ENCODE data around the gene LENG9.

LENG9 gene

GRCh38 chr19:54454781-54455675 is 8.6 kb downstream of the LENG9 start:
- H3K4me2 ChIP-seq (ENCODE audit: low read depth, low read length) = no peak overlapping the region
- no peak overlapping the region for H3K9ac ChIP-seq (ENCODE audit: low read length)
- TF ChIP-seq EZH2 (optimal IDR thresholded peaks at IDR 0.05; ENCODE audit: low read depth, low read length) = no peak
- no peaks in the 10 kb centered on the region for H3K9me2 ChIP-seq (replicated peaks; ENCODE audit: insufficient read depth, low read length)
- H3K9me3 ChIP-seq (replicated peaks; ENCODE audit: insufficient read depth, low read length) = no peaks in the 10 kb centered on the region
- peaks cover 25% of the 10 kb centered on the region for H4K20me1 ChIP-seq (ENCODE audit: insufficient read depth, low read length)
- DNase-seq = no peak
- H3K27me3 ChIP-seq (replicated peaks; ENCODE audit: insufficient read depth, low read length) = no peaks in the 10 kb centered on the region
- peaks cover 7% of the 10 kb centered on the region; the same call in 1 of the 2 replicates for H3F3A ChIP-seq (ENCODE audit: insufficient read depth, low read length)
- no peak overlapping the region for H3K4me3 ChIP-seq (ENCODE audit: low read length)
- H2AFZ ChIP-seq (ENCODE audit: low read length) = no peak overlapping the region
- no peak overlapping the region for H3K27ac ChIP-seq (ENCODE audit: low read length)
- H3K79me2 ChIP-seq (ENCODE audit: low read length) = peaks cover 88% of the 10 kb centered on the region
- H3K36me3 ChIP-seq (replicated peaks; ENCODE audit: insufficient read depth, low read length) = peaks cover 31% of the 10 kb centered on the region
- H3K4me1 ChIP-seq (ENCODE audit: low read length) = peaks cover 5% of the 10 kb centered on the region; the same call in 1 of the 2 replicates

GRCh38 chr19:54453921-54454780 is 9.4 kb downstream of the LENG9 start:
- H2AFZ ChIP-seq (ENCODE audit: low read length) = no peak overlapping the region
- H3K9me2 ChIP-seq (replicated peaks; ENCODE audit: insufficient read depth, low read length) = no peaks in the 10 kb centered on the region
- peaks cover 6% of the 10 kb centered on the region; the same call in 1 of the 2 replicates for H3F3A ChIP-seq (ENCODE audit: insufficient read depth, low read length)
- DNase-seq = no peak
- H3K79me2 ChIP-seq (ENCODE audit: low read length) = peaks cover 89% of the 10 kb centered on the region
- H3K9me3 ChIP-seq (replicated peaks; ENCODE audit: insufficient read depth, low read length) = no peaks in the 10 kb centered on the region
- TF ChIP-seq EZH2 (optimal IDR thresholded peaks at IDR 0.05; ENCODE audit: low read depth, low read length) (no peak), CTCF (IDR thresholded peaks at IDR 0.05; ENCODE audit: low read length) (no peak), EZH2phosphoT487 (IDR thresholded peaks at IDR 0.05; ENCODE audit: low read length) (no peak)
- H3K27me3 ChIP-seq (replicated peaks; ENCODE audit: insufficient read depth, low read length) = no peaks in the 10 kb centered on the region
- no peak overlapping the region for H3K4me3 ChIP-seq (ENCODE audit: low read length)
- no peak overlapping the region for H3K4me2 ChIP-seq (ENCODE audit: low read depth, low read length)
- H3K4me1 ChIP-seq (ENCODE audit: low read length) = peaks cover 5% of the 10 kb centered on the region; the same call in 1 of the 2 replicates
- H3K27ac ChIP-seq (ENCODE audit: low read length) = no peak overlapping the region
- H4K20me1 ChIP-seq (ENCODE audit: insufficient read depth, low read length) = peaks cover 25% of the 10 kb centered on the region
- H3K36me3 ChIP-seq (replicated peaks; ENCODE audit: insufficient read depth, low read length) = peaks cover 31% of the 10 kb centered on the region
- no peak overlapping the region for H3K9ac ChIP-seq (ENCODE audit: low read length)

DNA sequence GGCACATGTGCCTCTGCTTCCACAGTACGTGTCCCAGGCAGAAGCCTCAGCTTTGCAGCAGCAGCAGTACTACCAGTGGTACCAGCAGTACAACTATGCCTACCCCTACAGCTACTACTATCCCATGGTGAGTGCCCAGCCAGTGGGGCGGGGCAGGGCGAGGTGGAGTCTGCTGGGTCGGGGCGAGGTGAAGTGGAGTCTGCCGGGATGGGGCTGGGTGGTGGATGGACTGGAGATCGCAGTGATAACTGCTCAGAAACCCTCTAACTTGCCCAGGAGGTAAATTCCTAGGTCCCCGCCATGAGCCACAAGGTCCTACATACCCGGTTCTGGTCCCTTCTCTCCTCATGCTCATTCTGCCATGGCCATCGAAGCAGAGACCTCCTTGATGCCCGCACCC is 11.0 kb downstream of the LENG9 start:
- Histone ChIP-seq H3K9ac (ENCODE audit: low read length) (no peak overlapping the region), H3K27ac (ENCODE audit: low read length) (no peak overlapping the region), H3K9me3 (replicated peaks; ENCODE audit: insufficient read depth, low read length) (no peaks in the 10 kb centered on the region), H3K9me2 (replicated peaks; ENCODE audit: insufficient read depth, low read length) (no peaks in the 10 kb centered on the region), H3K36me3 (replicated peaks; ENCODE audit: insufficient read depth, low read length) (peaks cover 26% of the 10 kb centered on the region), H3K4me1 (ENCODE audit: low read length) (peaks cover 5% of the 10 kb centered on the region; the same call in 1 of the 2 replicates), H3K4me3 (ENCODE audit: low read length) (no peak overlapping the region), H3K79me2 (ENCODE audit: low read length) (peaks cover 86% of the 10 kb centered on the region), H2AFZ (ENCODE audit: low read length) (no peak overlapping the region), H3K27me3 (replicated peaks; ENCODE audit: insufficient read depth, low read length) (no peaks in the 10 kb centered on the region), H3F3A (ENCODE audit: insufficient read depth, low read length) (no peaks in the 10 kb centered on the region), H3K4me2 (ENCODE audit: low read depth, low read length) (no peak overlapping the region), H4K20me1 (ENCODE audit: insufficient read depth, low read length) (peaks cover 19% of the 10 kb centered on the region)
- TF ChIP-seq CTCF (IDR thresholded peaks at IDR 0.05; ENCODE audit: low read length) = no peak
- TF ChIP-seq EZH2 (optimal IDR thresholded peaks at IDR 0.05; ENCODE audit: low read depth, low read length) = no peak
- TF ChIP-seq EZH2phosphoT487 (IDR thresholded peaks at IDR 0.05; ENCODE audit: low read length) = no peak
- DNase-seq = no peak

All from MM.1S (cell line).